ENCODE data around the gene IFI16.
"Not testable (repeated sequence)": the region's sequence is repeated elsewhere in the genome, so short reads cannot be mapped to it uniquely, and the experiment has no call there.

Gene IFI16

DNA sequence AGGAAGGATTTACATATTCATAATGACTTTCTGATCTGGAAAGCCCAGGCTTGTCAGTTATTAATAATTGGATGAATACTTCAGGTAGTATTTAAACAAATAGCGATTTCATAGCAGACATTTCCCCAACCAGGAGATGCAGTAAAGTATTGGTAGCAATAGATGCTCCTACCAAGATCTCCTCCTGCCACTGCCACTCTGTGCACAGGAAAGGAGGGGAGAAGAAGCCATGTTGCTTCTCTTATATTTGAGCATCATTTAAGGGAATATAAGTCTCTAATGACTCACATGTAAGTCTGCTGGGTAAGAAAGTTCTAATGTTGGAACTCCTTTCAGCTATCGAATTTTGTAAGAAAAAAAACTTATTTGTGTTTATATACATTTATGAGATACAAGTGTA lies 420 bp upstream of the IFI16 start:
- no peak for DNase-seq

- DNase-seq = no peak
Observed at GRCh38 chr1:159010391-159010790, 684 bp downstream of the IFI16 start.

DNA sequence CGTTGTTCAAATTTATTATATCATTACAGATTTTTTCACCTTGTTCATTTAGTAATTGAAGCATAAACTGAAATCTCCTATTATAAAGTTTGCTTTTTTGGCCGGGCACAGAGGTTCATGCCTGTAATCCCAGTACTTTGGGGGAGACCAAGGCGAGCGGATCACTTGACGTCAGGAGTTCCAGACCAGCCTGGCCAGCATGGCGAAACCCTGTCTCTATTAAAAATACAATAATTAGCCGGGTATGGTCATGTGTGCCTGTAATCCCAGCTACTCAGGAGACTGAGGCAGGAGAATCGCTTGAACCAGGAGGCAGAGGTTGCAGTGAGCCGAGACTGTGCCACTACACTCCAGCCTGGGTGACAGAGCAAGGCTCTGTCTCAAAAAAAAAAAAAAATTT lies 1.3 kb downstream of the IFI16 start:
- DNase-seq = not testable (repeated sequence)

GRCh38 chr1:159011751-159012150 lies 2.0 kb downstream of the IFI16 start:
- no peak for DNase-seq

DNA sequence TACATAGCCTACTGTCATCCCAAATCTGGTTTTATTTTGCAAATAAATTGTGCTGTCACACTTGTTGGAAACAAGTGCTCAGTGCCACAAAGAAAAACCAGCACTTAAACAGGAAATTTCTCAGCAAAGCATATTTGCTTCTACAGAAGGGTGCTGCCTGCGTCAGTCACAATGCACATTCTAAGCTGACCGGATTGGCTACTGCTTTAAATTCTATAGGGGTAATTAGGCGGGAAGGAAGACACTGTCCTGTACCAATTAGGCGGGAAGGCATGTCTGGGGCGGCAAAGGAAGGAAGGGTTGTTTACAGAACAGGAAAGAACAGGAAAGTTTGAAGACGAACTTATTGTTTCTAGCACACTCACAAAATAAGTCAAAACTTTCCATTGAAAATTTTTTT lies 2.8 kb downstream of the IFI16 start:
- DNase-seq = no peak

DNA sequence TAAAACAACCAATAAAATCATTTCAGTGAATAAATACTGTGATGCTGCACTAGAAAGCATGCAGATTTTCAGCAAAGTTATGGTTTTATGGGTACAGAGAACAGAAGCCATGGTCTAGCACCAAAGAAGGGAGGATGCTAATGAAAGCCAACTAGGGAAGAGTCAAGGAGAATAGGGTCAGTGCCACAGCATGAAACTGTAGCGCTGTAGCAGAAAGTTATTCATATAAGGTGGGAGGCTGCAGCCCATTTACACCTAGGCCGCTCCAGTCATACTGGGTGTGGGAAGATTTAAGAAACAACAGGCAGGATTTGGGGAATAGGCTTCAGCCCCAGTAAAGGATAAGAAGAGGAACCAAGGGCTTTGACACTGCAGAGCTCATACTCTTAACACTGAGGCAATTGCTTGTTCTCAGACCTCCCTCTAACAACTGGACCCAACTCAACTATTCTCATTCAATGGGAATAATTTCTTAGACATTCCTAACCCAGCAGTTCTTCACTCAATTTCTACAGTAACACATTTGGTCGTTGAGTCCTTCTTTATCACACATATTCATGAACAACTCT lies 4.4 kb downstream of the IFI16 start:
- DNase-seq = no peak

- no peak for DNase-seq
Observed at GRCh38 chr1:159014851-159015250, 5.1 kb downstream of the IFI16 start.

DNA sequence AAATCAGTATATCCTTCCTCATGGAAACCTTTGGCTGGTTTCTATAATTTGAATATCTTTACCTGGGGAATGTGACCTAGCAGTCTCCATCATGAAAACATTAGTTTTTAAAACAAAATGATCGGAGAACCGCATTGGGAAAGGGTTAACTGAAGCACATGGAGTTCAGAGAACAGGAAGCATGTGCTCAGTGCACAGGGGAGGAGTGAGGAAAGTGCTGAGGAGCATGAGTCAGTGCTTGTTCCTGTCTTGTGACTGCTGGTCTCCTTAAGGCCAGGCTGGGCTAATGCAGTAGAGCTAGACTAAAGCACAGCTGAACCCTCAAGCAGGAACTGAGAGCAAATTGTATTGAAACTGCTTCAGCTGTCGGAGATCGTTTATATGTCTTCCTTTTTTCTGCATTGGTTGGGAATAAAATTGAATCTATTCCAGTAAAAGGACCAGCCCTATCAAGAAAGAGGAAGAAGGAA lies 5.8 kb downstream of the IFI16 start:
- DNase-seq = no peak

DNA sequence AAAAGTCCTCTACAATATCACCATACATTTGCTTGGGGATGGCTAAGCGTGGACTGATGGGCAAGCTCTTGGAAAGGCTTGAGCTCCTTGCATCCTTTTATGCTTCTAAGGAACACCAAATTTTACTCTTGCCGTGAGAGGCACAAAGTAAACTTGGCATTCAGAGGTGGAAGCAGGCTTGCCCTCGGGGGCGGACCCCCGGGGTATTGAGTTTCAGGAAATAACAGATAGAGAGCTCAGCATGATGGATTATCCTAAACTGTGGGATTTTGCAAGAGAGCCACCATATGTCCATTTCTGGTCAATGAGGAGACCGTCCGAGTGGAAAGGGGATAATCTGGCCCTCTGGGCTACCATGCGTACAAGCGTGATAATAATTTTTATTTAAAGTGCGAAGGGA lies 14.0 kb downstream of the IFI16 start:
- DNase-seq = no peak

GRCh38 chr1:159025043-159025442 lies 15.3 kb downstream of the IFI16 start:
- no peak for DNase-seq

DNA sequence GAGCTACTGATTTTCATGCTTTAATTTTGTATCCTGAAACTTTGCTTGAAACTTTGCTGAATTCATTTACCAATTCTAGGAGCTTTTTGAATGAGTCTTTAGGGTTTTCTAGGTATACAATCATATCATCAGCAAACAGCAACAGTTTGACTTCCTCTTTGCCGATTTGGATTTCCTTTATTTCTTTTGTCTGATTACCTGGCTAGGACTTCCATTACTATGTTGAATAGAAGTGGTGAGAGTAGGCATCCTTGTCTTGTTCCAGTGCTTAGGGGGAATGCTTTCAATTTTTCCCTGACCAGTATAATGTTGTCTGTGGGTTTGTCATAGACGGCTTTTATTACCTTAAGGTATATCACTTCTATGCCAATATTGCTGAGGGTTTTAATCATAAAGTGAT lies 17.1 kb downstream of the IFI16 start:
- not testable (repeated sequence) for DNase-seq

- DNase-seq = no peak
Observed at GRCh38 chr1:159030311-159030710, 20.6 kb downstream of the IFI16 start.

- DNase-seq = no peak
Observed at GRCh38 chr1:159030877-159031447, 21.3 kb downstream of the IFI16 start.

DNA sequence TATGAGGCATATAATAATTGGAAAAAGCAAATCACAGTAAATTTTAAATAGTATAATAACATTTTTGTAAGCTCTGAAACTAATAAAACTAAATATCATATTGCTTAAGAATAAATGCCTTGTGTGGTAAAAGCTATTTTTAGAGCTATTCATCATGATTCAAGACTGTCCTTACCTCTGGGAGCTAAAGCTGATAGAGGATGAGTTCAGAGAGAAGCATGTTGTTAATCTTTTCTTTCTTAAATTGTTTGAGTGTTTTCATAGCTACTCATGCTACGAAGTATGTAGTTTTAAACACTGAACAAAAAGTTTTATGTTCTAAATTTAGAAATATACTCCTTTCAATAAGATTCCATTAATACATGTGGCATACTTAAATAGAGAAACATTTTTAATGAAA lies 30.5 kb downstream of the IFI16 start:
- DNase-seq = no peak

- no peak for DNase-seq
Observed at GRCh38 chr1:159040893-159041724, 31.4 kb downstream of the IFI16 start.

DNA sequence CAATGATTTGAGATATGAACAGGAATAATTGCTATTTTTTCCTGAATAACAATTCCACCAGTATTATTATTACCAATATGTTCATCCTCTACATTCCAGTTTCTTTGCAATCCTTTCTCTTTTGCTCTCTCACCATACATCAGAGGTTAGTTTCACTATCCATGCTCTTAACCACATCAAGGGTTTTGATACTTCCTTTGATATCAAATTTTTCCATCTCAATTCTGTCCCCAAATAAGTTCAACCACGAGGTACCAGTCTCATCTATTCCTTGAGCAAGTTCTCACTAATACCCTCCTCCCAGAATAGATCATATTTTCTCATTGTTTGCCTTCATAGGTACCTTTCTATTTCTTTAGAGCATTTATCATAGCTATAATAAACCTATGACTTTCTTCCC lies 36.8 kb downstream of the IFI16 start:
- DNase-seq = not testable (repeated sequence)

GRCh38 chr1:159051436-159051835 lies 41.7 kb downstream of the IFI16 start:
- DNase-seq = no peak

GRCh38 chr1:159054427-159054826 lies 44.7 kb downstream of the IFI16 start:
- DNase-seq = no peak

- DNase-seq = no peak
Observed at GRCh38 chr1:159055181-159055641, 45.5 kb downstream of the IFI16 start.

GRCh38 chr1:159056069-159056698 lies 46.5 kb downstream of the IFI16 start:
- no peak for DNase-seq

DNA sequence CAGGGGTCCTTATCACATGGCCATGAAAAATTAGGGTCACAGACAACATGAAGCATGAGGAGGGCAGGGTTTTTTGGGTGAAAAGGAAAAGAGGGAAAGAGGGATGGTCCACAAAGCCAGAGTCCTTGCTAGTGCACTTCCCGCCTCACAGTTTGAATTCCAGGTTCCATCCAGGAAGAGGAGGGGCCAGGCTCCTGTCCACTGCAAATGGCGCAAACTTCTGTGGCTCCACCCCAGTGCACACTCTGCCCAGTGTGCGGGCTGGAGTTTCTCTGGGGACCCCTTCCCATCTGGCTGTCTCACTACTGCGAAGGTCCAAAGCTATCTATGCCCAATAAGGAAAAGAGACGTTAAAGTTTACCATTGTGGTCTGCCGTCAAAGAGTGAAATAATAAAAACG lies 49.0 kb downstream of the IFI16 start:
- no peak for DNase-seq

DNA sequence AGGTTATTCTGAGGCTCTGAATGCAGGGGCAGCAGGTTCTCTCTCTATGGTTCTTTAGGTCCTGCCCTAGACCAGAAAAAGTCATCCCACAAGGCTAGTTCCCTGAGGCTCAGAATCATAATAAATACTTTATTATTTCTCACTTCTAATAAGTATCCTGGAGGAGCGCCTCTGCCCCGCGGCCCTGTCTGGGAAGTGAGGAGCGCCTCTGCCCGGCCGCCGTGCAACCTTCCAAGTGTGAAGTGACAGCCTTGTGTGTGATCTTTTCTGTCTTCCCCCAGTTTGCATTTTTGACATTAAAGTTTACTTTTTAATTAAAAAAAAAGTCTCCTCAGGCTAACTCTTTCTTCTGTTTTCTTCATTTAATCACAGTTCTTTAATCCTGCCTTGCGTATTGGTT lies 55.4 kb downstream of the IFI16 start:
- no peak for DNase-seq

- DNase-seq = no peak
Observed at GRCh38 chr1:159066108-159066507, 56.4 kb downstream of the IFI16 start.
